GM23248 (cell line): ENCODE measurements around the gene MEIKIN.

Experiments used
- EZH2 ChIP-seq: fragments of 200-600 bp; sonication (generic); IDR thresholded peaks from 2 replicates; pipeline ENCODE4 v1.6.1; 2018; ENCODE audit warnings: antibody characterized with exemption, mild to moderate bottlenecking; ENCODE audit not compliant: insufficient read depth, poor library complexity, severe bottlenecking
- EZH2phosphoT487 ChIP-seq: fragments of 200-600 bp; sonication (generic); IDR thresholded peaks from 2 replicates; pipeline ENCODE4 v1.6.1; 2018; ENCODE audit warnings: antibody characterized with exemption, moderate library complexity, mild to moderate bottlenecking, low read depth; ENCODE audit not compliant: insufficient read depth

- no peak for TF ChIP-seq EZH2
- no peak for TF ChIP-seq EZH2phosphoT487
Observed at GRCh38 chr5:131959906-131960305, 14.4 kb upstream of the MEIKIN start.
